DLD1 (cell line): ENCODE data around the gene EIF3I.

ENCODE experiments used
- in situ Hi-C: cut with HindIII; loops from 2 replicates; pipeline ENCODE4 v1.10.0; 2017; ENCODE audit warnings: low sequenced_read_pairs

Gene EIF3I

DNA sequence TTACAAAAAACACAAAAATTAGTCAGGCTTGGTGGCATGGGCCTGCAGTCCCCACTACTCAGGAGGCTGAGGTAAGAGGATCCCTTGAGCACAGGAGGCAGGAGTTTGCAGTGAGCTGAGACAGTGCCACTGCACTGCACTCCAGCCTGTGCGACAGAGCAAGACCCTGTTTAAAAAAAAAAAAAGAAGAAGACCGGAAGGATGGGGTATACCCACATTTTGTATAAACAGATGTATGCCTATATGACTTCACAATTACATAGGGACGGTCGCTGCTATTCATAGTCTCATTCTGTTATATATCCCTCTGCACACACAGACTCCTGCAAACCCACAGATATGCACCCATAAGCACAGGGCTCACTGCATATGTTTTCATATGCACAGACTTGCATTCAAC lies 41.5 kb downstream of the EIF3I start:
- in situ Hi-C loops: no loop called here

GRCh38 chr1:32265846-32266245 lies 43.6 kb downstream of the EIF3I start:
- in situ Hi-C loops: no loop called here

GRCh38 chr1:32266921-32267591 lies 44.8 kb downstream of the EIF3I start:
- in situ Hi-C loops: no loop called here

GRCh38 chr1:32269744-32270143 lies 47.5 kb downstream of the EIF3I start:
- in situ Hi-C loops: no loop called here

- in situ Hi-C loops: no loop called here
Measured at GRCh38 chr1:32272557-32273390, 50.6 kb downstream of the EIF3I start.

DNA sequence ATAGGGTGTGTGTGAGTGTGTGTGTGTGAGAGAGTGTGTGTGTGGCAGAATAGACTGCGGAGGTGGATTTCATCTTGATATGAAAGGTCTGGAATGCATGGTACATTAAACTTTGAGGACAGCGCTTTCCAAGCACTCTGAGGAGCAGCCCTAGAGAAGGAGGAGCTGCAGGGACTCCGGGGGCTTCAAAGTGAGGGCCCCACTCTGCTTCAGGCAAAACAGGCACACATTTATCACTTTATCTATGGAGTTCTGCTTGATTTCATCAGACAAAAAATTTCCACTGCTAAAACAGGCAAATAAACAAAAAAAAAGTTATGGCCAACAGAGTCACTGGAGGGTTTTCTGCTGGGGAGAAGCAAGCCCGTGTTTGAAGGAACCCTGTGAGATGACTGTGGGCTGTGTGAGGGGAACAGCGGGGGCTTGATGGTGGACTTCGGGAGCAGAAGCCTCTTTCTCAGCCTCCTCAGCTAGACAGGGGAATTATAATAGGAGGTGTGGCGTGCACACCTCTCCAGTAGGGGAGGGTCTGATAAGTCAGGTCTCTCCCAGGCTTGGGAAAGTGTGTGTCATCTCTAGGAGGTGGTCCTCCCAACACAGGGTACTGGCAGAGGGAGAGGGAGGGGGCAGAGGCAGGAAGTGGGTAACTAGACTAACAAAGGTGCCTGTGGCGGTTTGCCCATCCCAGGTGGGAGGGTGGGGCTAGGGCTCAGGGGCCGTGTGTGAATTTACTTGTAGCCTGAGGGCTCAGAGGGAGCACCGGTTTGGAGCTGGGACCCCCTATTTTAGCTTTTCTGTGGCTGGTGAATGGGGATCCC lies 51.4 kb downstream of the EIF3I start:
- in situ Hi-C loops: no loop called here

- in situ Hi-C loops: no loop called here
Measured at GRCh38 chr1:32274646-32275340, 52.6 kb downstream of the EIF3I start.

- in situ Hi-C loops: no loop called here
Measured at GRCh38 chr1:32275424-32275823, 53.2 kb downstream of the EIF3I start.

DNA sequence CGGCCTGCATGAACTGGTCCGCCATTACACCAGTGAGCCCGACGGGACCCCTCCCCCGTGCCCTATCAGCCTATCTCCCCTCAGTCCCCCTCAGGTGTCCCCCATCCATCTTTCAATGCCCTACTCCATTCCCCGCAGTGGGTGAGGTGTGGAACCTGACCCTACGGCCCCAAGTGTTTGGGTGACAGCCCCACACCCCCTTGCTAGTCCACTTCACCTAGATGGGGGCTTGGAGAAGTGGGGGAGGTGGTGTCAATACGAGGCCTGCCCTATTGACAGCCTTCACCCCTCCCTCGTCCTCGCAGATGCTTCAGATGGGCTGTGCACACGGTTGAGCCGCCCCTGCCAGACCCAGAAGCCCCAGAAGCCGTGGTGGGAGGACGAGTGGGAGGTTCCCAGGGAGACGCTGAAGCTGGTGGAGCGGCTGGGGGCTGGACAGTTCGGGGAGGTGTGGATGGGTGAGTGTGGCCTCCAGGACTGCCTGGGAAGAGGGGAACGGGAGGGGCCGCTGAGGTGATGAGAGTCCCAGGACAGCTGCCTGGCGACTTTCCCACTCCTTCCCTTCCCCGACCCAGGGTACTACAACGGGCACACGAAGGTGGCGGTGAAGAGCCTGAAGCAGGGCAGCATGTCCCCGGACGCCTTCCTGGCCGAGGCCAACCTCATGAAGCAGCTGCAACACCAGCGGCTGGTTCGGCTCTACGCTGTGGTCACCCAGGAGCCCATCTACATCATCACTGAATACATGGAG lies 54.0 kb downstream of the EIF3I start:
- in situ Hi-C loops: no loop called here
